SK-N-SH treated with all-trans-retinoic acid at 6 μM for 48 hours (cell line): ENCODE measurements around the gene DNAJC4.

ENCODE experiments used
- ATAC-seq: fragments of 200-7000 bp; cut with Tn5 transposase; 3 replicates; pipeline ENCODE4 v1.9.1; 2020; ENCODE audit warnings: mild to moderate bottlenecking, moderate library complexity
- ARNTL ChIP-seq: fragments of 450-650 bp; formaldehyde crosslinking; IDR thresholded peaks from 2 replicates; pipeline ENCODE4 v1.5.0; 2020; ENCODE audit warnings: low read depth, mild to moderate bottlenecking, moderate library complexity, borderline replicate concordance
- BACH2 ChIP-seq: fragments of 250-450 bp; sonication (Bioruptor Pico); IDR thresholded peaks from 2 replicates; pipeline ENCODE4 v1.9.0; 2021; ENCODE audit warnings: mild to moderate bottlenecking, borderline replicate concordance
- CSDC2 ChIP-seq: fragments of 250-450 bp; sonication (Bioruptor Pico); IDR thresholded peaks from 2 replicates; pipeline ENCODE4 v1.5.0; 2020; ENCODE audit warnings: mild to moderate bottlenecking, moderate library complexity
- CSRNP3 ChIP-seq: fragments of 250-450 bp; sonication (Bioruptor Pico); IDR thresholded peaks from 2 replicates; pipeline ENCODE4 v1.5.1; 2021; ENCODE audit warnings: mild to moderate bottlenecking, moderate library complexity
- ESRRG ChIP-seq: fragments of 250-450 bp; sonication (Bioruptor Pico); IDR thresholded peaks from 2 replicates; pipeline ENCODE4 v1.6.1; 2021; ENCODE audit warnings: mild to moderate bottlenecking
- ISL1 ChIP-seq: fragments of 250-450 bp; sonication (Bioruptor Pico); IDR thresholded peaks from 2 replicates; pipeline ENCODE4 v2.1.2; 2022; ENCODE audit warnings: mild to moderate bottlenecking, moderate library complexity
- OSR1 ChIP-seq: fragments of 250-450 bp; sonication (Bioruptor Pico); IDR thresholded peaks from 2 replicates; pipeline ENCODE4 v1.8.0; 2022; ENCODE audit warnings: moderate library complexity, mild to moderate bottlenecking, inconsistent platforms
- PATZ1 ChIP-seq: fragments of 250-450 bp; sonication (Bioruptor Pico); IDR thresholded peaks from 2 replicates; pipeline ENCODE4 v1.8.0; 2020; ENCODE audit warnings: mild to moderate bottlenecking, moderate library complexity, borderline replicate concordance
- POU6F1 ChIP-seq: fragments of 250-450 bp; sonication (Bioruptor Pico); IDR thresholded peaks from 2 replicates; pipeline ENCODE4 v1.8.0; 2021; ENCODE audit warnings: low read depth, mild to moderate bottlenecking, moderate library complexity, borderline replicate concordance
- PPARA ChIP-seq: fragments of 250-450 bp; sonication (Bioruptor Pico); IDR thresholded peaks from 2 replicates; pipeline ENCODE4 v1.5.0; 2020; ENCODE audit warnings: mild to moderate bottlenecking, borderline replicate concordance
- RARB ChIP-seq: fragments of 250-450 bp; sonication (Bioruptor Pico); IDR thresholded peaks from 2 replicates; pipeline ENCODE4 v1.8.0; 2021; ENCODE audit warnings: mild to moderate bottlenecking, moderate library complexity
- TCF4 ChIP-seq: fragments of 250-450 bp; sonication (Bioruptor Pico); IDR thresholded peaks from 2 replicates; pipeline ENCODE4 v1.8.0; 2021; ENCODE audit warnings: mild to moderate bottlenecking, moderate library complexity, borderline replicate concordance
- TOX ChIP-seq: fragments of 250-450 bp; sonication (Bioruptor Pico); IDR thresholded peaks from 2 replicates; pipeline ENCODE4 v1.8.0; 2021; ENCODE audit warnings: mild to moderate bottlenecking, moderate library complexity, borderline replicate concordance
- TSHZ2 ChIP-seq: fragments of 250-450 bp; sonication (Bioruptor Pico); IDR thresholded peaks from 2 replicates; pipeline ENCODE4 v1.5.0; 2020; ENCODE audit warnings: mild to moderate bottlenecking, moderate library complexity
- ZC3H10 ChIP-seq: fragments of 250-450 bp; sonication (Bioruptor Pico); IDR thresholded peaks from 2 replicates; pipeline ENCODE4 v1.5.1; 2021; ENCODE audit warnings: mild to moderate bottlenecking, moderate library complexity
- ZNF565 ChIP-seq: fragments of 450-650 bp; formaldehyde crosslinking; conservative IDR thresholded peaks from 2 replicates; pipeline ENCODE4 v1.5.0; 2020; ENCODE audit warnings: low read depth, mild to moderate bottlenecking, moderate library complexity
- ZNF70 ChIP-seq: fragments of 450-650 bp; formaldehyde crosslinking; IDR thresholded peaks from 2 replicates; pipeline ENCODE4 v1.5.0; 2020; ENCODE audit warnings: mild to moderate bottlenecking, moderate library complexity

Gene DNAJC4

GRCh38 chr11:64233913-64234586, 3.7 kb downstream of the DNAJC4 start, which contains the start of gene VEGFB:
Gene VEGFB (plus strand): TSS chr11:64234584. CDS start chr11:64234834, 250 bp downstream.
- peak; percentile 54 for ATAC-seq
- TF ChIP-seq TCF4 (no peak), TOX (CRISPR knock-in tag) (no peak), ZC3H10 (CRISPR knock-in tag) (no peak), PATZ1 (CRISPR knock-in tag) (no peak), CSRNP3 (no peak), TSHZ2 (CRISPR knock-in tag) (no peak), OSR1 (CRISPR knock-in tag) (no peak), CSDC2 (CRISPR knock-in tag) (no peak)

GRCh38 chr11:64234647-64235379, 4.5 kb downstream of the DNAJC4 start:
- TF ChIP-seq ISL1 (CRISPR knock-in tag) = no peak
- TF ChIP-seq ZNF70 (CRISPR knock-in tag) = no peak
- TF ChIP-seq ARNTL (CRISPR knock-in tag) = no peak
- no peak for TF ChIP-seq ESRRG (CRISPR knock-in tag)
- ATAC-seq = peak; percentile 41

GRCh38 chr11:64235437-64236161, 5.3 kb downstream of the DNAJC4 start:
- TF ChIP-seq CSRNP3 (no peak), ZNF565 (CRISPR knock-in tag) (no peak), CSDC2 (CRISPR knock-in tag) (no peak), PPARA (no peak), OSR1 (CRISPR knock-in tag) (no peak), PATZ1 (CRISPR knock-in tag) (no peak), RARB (CRISPR knock-in tag) (no peak), BACH2 (CRISPR knock-in tag) (no peak), ISL1 (CRISPR knock-in tag) (no peak), TOX (CRISPR knock-in tag) (no peak), POU6F1 (CRISPR knock-in tag) (no peak), ZNF70 (CRISPR knock-in tag) (no peak)
- TF ChIP-seq, all 23 proteins: peak for 0
- no peak for ATAC-seq
